Regular cardiac myocyte (primary cell): Measurements from ENCODE around the gene LUZP4. TPM values are rescaled to one million over a fixed set of nuclear protein-coding genes. Genes with fewer than 3 reads are reported as not detected.

Experiments
- total RNA-seq: library from RNA; depleted of rRNA; stranded (reverse); fragments of >200 nt; gene quantifications from 2 replicates; pipeline ENCODE4 v1.2.3, GENCODE V29; 2014

The LUZP4 gene, protein sequence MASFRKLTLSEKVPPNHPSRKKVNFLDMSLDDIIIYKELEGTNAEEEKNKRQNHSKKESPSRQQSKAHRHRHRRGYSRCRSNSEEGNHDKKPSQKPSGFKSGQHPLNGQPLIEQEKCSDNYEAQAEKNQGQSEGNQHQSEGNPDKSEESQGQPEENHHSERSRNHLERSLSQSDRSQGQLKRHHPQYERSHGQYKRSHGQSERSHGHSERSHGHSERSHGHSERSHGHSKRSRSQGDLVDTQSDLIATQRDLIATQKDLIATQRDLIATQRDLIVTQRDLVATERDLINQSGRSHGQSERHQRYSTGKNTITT
- total RNA-seq = not detected in 2 replicates

DNA sequence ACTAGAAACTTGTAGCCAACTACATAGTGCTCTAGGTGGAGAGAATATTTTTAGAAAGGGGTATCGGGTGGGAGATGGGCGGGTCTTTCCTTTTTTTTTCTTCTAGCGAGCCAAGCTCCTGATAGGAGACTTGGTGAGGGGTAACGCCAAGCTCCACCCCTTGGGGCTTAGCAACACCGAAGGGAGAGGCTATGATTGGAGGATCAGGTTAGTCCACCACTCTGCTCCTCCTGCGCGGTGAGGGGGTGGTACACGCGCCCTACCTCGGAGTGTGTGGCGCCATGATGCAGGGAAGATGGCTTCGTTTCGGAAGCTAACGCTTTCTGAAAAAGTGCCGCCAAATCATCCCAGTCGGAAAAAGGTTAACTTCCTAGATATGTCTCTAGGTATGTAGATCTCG is at the start of gene LUZP4:
TSS of gene LUZP4 (plus strand) at position 251 of the 400 bp plus-strand sequence. CDS start at position 296, 45 bp downstream.

Other genes starting within 250 kb of the LUZP4 start
- gene RBMXL3, start 100.3 kb upstream of the LUZP4 start, total RNA-seq = not detected in 2 replicates
- 5.0 and 7.0 TPM in 2 replicates for gene LRCH2, start 55.6 kb upstream of the LUZP4 start, total RNA-seq